ENCODE results near the gene EQTN. TPM values are rescaled to one million over a fixed set of nuclear protein-coding genes. Genes with fewer than 3 reads are reported as not detected.
"Not testable (repeated sequence)": the region's sequence is repeated elsewhere in the genome, so short reads cannot be mapped to it uniquely, and the experiment has no call there.

Gene EQTN
- total RNA-seq, 1 donor from 2014 or later, result not detected

DNA sequence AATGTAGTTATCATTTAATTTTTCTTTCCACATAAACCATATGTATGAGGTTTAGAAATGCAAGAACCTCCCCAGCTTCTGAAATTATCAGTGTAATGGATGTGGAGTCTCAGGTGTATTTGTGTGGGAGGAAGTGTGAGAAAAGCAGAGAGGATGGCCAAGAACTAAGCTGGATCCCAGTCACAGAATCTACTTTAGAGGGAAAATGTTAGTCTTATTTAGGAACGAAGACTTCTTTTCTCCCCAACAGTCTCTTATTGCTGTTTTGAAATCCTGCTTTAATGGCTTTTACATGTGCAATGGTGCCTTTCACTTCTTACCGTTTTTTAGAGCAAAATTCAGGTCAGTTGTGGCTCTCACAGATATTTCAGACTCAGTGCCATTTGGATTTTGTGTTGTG, 3.0 kb downstream of the EQTN start:
- no peak for DNase-seq (ENCODE audit: low spot score)

DNA sequence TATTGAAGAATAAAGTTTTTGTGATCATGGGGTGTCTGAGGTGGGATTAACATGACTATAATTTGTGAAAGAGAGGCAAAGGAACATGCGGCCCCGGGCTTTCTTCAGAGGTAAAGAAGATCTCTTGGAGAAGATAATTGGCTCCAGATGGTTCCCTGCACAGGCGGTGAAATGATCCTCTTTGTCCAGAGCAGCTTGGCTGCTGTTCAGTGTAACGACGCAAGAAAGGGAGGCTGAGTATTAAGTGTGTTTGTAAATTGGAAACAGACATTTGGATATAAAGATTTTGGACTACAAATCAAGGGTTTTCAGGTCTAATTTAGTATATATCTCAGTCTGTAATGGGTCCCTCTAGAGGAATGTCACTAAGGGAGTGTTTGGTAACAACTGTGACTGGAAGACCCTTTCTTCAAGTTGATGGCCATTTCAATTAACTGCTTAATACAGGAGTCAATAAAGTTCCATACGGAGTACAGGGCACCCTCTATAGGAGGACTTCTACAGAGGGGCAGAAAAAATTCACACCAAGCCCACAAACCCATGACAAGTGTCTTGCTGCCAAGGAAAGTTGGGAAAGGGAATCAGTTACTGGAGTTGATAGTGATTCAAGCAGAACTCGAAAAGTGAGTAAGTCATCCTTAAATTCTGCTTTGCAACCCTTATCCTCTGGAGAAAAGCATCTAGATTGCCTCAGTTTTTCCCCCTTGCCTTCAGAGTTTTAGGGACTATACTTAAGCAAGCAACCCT, 4.1 kb downstream of the EQTN start:
- DNase-seq (ENCODE audit: low spot score), result no peak

GRCh38 chr9:27291292-27291691, 5.7 kb downstream of the EQTN start:
- DNase-seq (ENCODE audit: low spot score), result no peak

- DNase-seq (ENCODE audit: low spot score), result no peak
Measured at GRCh38 chr9:27282269-27282668, 14.7 kb downstream of the EQTN start.

GRCh38 chr9:27280860-27281259, 16.1 kb downstream of the EQTN start:
- DNase-seq (ENCODE audit: low spot score), result no peak

DNA sequence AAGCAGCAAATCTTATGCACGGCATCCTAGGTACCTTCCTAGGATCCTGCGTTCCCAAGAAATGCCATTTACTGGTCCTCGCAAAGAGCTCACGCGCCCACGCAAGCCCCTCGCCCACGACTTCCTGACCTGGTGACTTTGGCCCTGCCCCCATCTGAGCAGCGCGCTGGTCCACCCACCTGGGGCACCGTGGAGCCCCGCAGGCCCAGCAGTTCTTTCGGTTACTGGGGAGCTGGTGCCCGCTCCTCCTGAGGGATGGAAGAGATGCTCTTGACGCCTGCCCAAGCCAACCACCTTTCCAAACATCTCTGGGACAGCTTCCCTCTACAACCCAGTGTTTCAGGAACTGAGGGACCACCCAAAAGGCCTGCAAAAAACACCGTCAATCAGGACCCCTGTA, 16.7 kb downstream of the EQTN start:
- no peak for DNase-seq (ENCODE audit: low spot score)

GRCh38 chr9:27279611-27280010, 17.3 kb downstream of the EQTN start:
- no peak for DNase-seq (ENCODE audit: low spot score)

GRCh38 chr9:27278374-27278773, 18.6 kb downstream of the EQTN start:
- no peak for DNase-seq (ENCODE audit: low spot score)

DNA sequence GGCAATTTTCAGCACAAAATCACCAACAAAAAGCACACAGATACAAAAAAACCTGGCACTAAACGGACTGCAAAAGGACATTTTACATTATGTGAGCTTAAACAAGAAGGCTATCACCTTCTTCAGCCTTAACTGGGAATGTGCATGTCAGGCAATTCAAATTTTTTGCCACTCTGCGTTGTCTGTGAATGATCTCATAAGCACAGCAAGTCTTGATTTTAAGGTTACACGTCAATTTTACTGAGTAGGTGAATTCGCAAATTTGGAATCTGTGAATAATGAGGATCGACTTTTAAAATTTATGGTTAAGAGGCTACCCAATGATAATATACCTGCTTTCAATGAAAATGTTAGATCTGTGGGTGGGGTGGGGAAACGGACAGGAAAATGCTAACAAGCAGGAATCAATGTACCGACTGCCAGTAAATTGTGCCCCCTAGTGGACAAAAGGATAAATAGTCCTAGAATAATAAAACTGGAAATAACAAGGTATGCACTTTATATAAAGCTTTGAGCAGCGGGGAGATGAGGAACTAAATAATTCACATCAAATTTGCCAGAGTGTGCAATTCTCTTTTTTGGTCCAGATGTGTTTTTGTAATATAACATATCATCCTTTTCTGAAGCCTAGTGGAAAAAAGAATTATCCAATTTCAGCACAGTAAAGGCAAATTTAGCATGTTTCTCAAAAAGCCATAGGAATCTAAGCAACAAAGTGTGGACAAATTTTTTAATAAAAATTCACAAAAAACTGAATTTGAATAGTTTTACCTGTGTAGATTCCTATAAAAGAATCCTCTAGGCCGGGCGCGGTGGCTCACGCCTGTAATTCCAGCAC, 20.5 kb downstream of the EQTN start:
- DNase-seq (ENCODE audit: low spot score), result no peak

- DNase-seq (ENCODE audit: low spot score), result no peak
Measured at GRCh38 chr9:27273186-27273585, 23.8 kb downstream of the EQTN start.

GRCh38 chr9:27272103-27272502, 24.8 kb downstream of the EQTN start:
- no peak for DNase-seq (ENCODE audit: low spot score)

DNA sequence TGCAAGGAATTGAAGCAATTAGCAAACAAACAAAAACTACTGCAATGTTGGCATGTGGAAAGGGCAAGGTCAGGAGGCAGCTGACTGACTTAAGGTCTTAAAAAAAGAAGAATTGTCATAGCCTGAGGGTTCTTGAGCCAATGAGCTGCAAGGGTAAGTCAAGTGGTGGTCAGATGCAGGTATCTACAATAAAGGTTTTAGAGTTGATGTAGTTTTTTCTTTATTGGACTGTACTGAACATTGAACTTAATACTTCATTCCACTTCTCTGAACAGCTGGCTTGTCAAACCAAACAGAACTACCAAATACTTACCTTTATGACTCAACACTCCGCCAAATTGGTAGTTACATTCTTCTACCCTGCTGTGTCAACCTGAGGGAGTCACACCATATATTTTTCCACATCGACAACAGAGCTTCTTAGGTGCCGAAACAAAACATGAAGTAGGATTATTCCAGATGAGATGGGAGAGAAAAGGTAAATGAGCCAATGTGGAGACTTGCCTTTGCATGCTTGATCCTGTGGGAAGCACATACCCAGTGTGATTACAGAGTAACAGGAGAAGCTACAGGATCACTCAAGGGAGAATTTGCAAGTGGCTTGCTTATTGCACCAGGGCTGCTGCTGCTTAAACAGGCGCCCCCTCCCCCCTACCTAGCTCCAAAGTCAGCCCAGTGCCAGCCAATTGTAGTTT, 35.3 kb downstream of the EQTN start:
- no peak for DNase-seq (ENCODE audit: low spot score)

GRCh38 chr9:27260789-27261516, 36.0 kb downstream of the EQTN start:
- DNase-seq (ENCODE audit: low spot score), result no peak

- no peak for DNase-seq (ENCODE audit: low spot score)
Measured at GRCh38 chr9:27258662-27259061, 38.3 kb downstream of the EQTN start.

DNA sequence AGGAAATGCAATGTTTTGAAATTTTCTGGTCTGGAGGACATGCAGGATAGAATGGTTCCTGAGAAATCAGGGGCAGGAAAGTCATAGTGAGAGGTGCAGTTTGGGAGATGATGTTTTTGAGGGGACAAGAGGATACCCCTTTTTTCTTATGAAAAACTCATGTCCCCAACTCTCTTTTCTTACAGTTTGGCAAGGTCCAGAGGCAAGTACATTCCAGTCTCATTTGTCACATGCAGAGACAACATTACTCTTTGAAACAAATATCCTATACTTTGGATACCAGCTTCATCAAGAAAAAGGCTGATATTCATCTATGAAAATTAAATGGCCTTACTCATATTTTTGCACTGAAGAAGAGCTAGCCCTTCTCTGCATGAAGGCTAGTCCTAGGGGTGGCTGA, 48.2 kb downstream of the EQTN start:
- no peak for DNase-seq (ENCODE audit: low spot score)

DNA sequence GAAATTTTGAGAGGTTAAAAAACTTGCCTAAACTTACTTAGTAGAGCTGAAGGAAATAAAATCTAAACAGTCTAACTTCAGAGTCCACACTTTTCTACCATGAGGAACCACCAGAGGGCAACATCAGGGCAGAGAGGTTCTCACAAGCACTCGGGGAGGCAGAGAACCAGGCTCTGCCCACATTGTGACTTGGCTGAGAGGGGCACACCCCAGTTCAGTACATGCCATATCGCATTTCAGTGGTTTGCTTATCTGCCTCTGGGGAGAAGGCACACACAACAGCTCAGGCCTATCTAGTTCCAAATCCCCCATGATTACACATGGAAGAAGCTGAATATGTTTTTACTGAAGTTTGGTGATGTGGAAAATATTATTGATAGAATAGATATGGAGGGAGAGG, 49.2 kb downstream of the EQTN start:
- no peak for DNase-seq (ENCODE audit: low spot score)

- not testable (repeated sequence) for DNase-seq (ENCODE audit: low spot score)
Measured at GRCh38 chr9:27239648-27240047, 57.3 kb downstream of the EQTN start.
